T-helper 2 cell (primary cell): ENCODE measurements around the gene CERK.

Source experiments
- DNase-seq, 5 experiments: peaks; one replicate each; pipeline versions ENCODE4 v3.0.0 to v3.0.0-alpha.2; 2012 to 2022

The CERK gene

DNA sequence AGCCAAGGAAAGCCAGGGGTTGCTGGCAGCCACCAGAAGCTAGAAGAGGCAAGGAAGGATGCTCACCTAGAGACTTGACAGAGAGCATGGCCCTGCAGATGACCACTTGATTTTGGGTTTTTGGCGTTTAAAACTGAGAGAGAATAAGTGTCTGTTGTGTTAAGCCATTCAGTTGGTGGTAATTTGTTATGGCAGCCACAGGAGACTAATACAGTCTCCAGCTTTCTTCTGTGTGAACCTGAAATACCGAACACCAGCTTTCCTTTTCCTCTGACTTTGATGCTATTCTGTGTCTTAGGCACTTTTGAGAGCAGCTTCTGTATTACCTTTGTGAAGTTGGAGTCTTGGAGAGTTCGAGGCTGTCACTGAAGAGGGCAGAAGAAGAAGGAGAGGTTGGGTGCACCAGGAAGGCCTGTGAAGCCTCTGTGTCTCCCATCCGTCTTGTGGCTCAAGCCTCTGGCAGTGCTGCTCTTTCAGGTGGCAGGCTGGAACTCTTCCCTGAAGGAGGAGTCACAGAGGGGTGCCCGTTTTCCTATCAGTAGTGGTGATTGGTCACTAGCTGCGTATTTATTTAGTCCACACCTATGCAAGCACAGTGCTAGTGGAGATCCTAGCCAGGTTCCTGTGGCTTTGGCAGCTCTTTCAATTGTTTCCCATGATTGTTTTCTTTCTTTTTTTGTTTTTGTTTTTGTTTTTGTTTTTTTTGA, 26.9 kb upstream of the CERK start:
- no peak for DNase-seq

DNA sequence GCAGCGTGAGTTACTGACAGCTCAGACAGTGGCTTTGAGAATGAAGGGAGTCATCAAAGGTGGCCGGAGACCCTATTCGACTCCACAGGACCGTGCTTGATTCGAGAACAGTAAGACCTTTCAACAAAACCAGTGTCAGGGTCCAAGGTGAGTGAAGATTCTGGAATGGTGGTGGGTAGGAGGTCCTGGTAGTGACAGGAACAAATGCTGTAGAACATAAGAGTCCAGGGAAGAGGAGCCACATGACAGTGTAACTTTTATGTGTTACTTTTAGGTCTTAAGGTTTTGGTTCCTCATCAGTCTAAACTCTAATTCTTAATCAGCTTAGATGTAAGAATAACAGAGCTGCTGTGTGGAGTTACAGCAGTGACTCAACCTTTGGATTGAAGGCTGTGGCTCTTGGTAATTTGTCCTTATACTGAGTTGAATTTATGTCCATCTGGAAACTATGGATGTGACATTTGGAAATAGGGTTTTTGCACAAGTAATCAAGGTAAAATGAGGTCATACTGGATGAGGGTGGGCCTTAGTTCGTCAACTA, 26.2 kb upstream of the CERK start:
- no peak for DNase-seq

DNA sequence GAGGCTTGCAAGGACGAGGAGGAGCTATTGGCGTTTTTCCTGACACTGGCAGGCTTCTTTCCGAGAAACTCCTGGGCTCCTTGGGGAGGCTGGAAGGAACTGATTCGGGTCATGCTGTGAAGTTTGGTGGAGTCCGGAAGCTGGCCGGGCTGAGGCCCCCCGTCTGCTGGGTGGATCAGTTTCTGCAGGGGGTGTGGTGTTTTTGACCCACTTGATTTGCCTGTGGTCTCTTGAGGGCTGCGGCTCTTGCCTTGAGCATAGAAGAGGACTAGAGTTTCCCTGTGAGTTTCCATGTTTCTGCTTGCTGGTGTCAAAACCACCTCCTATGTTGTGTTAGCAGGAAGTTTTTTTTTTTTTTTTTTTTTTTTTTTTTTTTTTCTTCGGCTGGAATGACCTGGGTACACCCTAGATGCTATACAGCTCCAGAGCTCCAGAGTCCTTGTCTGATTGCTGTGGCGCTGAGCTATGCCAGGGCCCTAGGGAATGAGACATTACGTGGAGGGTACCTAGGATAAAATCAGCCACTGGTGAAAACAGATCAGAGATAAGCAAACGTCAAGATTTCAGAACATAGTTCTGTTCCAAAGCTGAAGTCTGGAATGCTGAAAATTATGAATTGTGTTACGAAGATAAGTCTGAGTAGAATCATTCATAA, 25.1 kb upstream of the CERK start:
- peak in 2 of 5 experiments; percentile 36 to 81 for DNase-seq

DNA sequence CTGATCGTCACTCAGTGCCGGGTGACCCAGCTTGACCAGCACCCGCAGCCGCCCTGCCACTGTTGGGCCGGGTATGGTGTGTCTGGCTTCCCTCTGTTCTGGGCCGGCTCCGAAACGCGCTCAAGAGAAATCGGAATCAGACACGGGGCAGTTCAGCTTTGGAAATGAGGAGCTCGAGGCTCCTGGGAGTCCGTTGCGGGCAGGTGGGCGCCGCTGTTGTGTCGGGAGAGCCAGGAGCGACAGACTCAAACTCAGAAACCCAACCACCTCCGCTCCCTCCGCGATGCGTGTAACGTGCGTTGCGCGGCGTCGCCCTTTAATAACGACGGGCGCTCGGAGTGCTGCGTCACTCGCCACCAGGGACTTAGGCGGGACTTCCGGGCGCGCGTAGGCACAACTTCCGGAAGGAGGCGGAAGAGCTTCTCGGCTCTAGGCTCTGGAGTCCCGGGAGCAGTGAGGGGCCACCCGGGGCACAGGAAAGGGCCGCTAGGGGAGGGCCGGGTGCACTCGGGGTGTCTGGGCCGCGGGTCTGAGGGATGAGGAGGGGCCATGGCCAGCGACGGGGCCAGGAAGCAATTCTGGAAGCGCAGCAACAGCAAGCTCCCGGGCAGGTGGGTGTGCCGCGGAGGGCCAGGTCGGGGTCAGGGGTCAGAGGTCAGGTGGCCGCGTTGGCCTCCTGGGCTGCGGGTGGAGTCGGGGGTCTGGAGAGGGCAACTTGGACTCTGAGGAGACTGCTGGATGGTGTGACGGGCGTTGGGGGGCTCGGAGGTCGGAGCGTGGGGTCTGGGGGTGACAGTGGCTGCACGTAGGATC, 24.4 kb upstream of the CERK start, which contains the start of gene TBC1D22A:
Gene TBC1D22A, plus strand, starts transcription at position 413 of the 813 bp plus-strand sequence. Its CDS starts 137 bp downstream, at position 550.
- peak; percentile 85 to 97 (median 91) for DNase-seq

DNA sequence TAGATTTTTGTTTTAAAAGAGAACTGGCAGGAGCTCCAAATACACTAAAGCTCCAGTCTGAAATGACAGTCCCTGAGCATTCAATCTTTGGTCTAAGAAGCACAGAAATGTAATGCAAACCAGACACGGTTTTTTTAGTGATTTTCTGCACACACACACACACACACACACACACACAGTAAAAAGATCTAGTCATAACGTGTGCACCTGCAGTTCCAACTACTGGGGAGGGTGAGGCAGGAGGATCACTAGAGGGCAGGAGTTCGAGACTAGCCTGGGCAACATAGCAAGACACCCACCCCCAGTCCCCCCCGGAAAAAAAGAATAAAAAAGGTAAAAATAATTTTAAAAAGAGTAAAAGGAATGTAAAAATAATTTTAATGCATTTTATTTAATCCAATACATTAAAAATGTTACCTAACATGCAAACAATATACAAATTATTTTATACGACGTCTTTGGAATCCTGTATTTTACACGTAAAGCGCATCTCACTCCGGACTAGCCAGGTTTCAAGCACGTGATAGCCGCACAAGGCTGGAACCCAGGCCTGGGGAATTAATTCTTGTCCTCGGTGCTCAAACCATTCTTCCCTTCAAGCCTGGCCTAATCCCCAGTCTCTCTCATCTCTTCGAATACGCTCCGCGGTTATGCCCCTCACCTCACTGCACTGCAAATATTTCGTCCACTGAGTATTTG, 23.6 kb upstream of the CERK start:
- peak in 1 of 5 experiments; percentile 57 for DNase-seq

DNA sequence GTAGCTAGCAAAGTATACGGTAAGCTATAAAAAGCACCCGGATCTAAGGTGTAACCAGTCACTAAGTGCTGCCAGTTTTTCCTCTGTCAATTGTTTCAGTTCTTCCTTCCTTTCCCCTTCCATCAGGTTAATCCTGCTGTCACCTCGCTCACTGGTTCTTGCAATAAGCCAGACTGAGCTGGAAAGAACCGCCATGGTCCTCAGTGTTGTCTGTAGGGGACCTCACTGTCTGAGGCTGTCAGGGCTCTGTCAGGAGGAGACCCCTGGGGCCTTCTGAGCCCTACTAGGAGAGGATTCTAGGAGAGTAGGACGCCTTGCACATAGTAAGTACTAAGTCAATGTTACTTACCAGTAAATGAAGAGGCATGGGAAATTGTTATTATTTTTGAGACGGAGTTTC, 23.0 kb upstream of the CERK start:
- no peak for DNase-seq

DNA sequence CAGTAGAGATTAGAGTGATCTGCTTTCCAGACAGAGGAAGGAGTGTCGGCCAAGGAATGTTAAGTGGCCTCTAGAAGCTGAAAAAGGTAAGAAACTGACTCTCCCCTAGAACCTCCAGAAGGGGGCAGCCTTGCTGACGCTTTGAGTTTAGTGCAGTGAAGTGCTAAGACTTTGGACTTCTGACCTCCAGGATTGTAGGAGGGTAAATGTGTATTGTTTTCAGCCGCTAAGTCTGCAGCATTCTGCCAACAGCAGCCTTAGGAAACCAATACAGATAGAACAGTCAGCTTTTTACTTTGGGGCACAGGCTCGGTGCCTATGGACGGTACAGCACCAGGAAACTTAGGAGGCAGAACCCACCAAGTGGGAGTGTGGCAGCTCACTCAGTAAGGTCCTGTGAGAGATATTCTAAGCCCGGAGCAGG, 20.8 kb upstream of the CERK start:
- DNase-seq, result peak in 2 of 5 experiments; percentile 18 to 63

DNA sequence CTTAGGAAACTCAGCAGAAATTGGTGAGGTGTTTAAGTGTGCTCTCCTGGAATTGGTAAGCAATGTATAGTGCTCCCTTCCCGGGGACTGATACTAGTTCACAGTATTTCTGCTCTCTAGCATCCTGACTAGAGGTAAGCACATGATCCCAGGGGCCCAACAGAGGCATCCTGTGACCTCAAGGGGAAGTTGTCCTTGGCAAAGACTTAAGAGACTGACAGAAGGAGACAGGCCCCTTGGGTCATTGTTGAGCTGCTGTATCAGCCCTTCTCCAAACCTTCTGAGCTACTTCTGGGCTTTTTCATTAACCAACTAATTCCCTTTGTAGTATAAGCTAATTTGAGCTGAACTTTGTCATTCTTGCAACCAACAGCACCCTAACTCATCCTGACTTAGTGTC, 20.1 kb upstream of the CERK start:
- DNase-seq, result no peak

DNA sequence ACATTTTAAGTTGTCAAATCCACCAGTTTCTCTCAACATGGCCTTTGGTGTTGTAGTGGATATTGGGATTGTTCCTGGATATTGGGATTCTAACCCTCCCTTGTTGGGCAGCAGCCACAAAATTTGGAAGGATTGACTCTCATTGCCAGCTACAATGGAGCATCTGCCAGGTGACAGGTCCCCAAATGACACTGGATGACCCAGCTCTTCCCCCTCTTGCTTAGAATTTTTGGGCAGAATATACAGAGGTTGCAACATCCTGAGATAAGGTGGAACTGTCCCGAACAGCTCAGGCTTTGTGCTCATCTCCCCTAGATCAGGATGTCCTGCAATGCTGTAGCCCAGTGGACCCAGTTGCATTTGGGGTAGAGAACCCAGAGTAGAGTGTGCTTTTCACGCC, 19.1 kb upstream of the CERK start:
- DNase-seq, result no peak

DNA sequence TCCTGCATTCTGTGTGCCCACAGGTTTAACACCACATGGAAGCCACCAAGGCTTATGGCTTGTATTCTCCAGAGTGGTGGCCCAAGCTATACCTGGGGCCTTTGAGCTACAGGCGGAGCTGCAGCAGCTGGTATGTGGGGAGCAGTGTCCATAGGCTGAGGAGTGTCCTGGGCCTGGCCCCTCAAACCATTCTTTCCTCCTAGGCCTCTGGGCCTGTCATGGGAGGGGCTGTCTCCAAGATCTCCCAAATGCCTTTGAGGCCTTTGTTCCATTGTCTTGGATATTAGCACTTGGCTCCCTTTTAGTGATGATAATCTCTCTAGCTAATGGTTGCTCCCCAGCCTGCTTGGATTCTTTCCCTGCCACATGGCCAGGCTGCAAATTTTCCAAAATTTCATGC, 18.0 kb upstream of the CERK start:
- DNase-seq, result no peak

DNA sequence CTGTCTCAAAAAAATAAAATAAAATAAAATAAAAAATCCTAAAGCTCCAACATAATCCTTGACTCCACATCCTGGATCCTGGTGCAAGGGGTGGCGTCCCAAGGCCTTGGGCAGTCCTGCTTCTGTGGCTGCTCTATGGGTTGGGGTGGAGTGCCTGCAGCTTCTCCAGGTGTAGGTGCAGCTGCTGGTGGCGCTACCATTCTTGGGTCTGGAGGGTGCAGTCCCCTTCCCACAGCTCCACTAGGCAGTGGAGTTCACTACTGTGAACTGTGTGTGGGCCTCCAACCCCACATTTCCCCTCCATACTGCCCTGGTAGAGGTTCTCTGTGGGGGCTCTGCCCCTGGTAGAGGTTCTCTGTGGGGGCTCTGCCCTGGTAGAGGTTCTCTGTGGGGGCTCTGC, 17.5 kb upstream of the CERK start:
- DNase-seq, result no peak

DNA sequence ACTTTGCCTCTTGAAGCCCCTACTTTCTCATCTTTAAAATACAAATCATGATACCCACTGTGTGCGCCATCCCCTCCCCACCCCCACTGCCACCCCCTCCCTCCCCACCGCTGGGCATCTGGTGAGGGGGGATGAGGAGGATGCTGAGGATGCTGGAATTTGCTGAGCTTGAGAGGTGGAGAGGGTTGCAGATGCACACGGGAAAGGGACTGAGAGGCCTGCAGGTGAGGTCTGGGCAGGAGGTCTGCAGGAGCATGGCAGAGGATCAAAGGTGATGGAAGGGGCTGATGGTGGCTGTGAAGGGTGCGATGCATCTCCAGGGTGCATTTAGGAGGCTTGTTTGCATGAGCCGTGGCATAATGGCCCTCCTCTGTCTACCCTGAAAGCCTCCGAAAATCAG, 16.8 kb upstream of the CERK start:
- no peak for DNase-seq

DNA sequence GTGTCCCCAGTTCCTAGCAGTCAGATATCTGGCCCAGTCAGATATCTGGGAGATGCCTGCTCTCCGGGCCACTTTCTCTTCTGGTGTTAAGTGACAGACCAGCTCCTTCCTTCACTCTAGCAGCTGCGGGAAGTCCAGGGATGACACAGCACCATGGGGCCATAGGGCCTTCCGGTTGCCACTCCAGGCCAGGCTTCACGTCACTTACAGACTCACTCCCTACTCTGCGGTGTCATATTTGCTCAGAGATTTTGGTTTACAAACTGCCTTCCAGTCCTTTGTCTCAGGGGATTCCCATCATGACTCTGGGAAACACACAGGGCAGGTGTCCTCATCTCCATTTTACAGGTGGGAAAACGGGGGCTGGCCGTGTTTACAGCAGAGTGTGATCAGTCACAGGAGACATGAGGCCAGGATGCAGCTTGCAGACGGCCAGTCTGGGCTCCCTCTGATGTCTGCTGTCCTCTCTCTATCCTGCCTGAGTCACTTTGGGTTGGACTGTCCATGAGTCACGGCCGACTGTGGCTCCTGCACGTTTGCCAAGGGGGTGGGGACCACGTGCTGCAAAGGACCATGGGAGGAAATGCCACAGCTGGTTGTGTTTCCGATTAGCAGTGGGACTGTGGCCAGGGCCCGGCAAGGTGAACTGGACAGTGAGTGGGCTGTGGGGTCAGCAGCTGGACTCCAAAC, 16.2 kb upstream of the CERK start:
- DNase-seq, result no peak

DNA sequence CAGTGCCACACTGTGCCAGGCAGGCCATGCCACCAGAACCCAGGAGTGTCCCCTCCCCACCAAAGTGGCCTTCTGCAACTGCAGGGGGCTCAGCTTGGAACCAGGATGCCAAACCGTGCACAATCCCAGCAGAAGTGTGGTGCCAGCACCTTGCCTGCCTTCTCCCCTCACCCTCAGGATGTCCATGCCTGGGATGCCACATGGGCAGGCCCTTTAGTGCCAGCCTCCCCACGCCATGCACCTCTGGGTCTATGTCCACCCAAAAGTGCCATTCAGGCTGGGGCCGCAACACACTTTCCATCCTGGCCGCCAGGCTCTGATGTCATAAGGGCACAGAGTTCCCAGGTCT, 15.7 kb upstream of the CERK start:
- DNase-seq, result no peak

DNA sequence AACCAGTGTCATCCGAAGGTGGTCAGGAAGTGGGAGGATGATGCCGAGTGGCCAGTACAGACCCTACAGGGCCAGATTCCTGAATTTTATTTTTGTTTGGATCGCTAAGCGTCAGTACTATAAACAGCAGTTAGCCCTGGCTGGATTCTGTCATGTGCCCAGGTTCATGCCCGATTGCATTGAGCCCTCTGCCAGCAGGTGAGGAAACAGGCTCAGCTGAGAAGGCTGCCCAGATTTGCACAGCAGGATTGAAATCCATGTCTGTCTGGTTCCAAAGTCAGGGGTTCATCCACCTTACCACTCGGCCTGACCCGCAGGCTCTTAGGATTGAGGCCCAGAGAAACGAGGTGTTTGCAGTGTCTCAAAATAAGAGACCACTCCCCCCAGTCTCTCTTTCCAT, 15.3 kb upstream of the CERK start:
- no peak for DNase-seq

DNA sequence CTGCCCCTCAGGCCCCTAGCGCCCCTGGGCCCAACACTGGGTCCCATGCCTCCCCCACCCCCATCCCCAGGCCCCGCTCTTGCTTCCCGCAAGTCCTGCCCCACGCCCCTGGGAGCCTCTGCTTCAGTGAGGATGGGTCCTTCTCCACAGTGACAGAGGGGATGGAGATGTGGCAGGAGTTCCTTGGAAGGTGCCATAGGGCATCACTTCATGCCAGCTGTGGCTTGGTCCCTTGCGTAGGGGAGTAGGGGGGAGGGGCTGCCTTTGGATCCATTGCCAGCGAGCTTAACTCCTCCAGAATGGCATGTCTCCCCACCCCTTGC, 14.9 kb upstream of the CERK start:
- no peak for DNase-seq

DNA sequence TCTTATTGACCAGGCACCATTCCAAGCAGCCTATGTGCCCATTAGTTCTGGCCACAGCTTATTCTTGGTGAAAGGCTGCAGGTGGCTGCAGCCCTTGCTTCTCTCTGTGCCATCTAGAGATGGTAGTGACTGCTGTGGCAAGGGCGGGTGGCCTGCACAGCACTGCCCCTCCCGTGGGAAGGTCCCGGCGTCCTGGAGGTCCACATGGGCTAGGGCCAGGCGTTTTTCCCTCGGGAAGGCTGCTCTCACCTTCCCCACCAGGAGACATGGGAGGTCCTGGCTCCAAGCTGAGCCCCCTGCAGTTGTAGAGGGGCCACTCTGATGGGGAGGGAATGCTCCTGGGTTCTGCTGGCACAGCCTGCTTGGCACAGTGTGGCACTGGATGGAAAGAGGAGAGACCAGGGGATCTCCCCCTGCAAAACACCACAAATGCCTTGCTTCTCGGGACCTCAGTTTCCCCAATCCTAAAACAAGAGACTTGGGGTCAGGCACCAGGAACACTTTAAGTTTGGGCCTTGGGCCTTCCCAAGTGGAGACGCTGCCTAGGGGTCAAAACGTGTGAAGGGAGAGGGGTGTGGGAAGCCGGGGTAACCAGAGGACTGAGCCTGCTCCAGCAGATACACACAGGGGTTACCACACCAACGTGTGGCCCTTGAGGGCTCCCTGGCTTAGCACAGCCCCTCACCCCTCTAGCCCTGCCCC, 14.4 kb upstream of the CERK start:
- no peak for DNase-seq

DNA sequence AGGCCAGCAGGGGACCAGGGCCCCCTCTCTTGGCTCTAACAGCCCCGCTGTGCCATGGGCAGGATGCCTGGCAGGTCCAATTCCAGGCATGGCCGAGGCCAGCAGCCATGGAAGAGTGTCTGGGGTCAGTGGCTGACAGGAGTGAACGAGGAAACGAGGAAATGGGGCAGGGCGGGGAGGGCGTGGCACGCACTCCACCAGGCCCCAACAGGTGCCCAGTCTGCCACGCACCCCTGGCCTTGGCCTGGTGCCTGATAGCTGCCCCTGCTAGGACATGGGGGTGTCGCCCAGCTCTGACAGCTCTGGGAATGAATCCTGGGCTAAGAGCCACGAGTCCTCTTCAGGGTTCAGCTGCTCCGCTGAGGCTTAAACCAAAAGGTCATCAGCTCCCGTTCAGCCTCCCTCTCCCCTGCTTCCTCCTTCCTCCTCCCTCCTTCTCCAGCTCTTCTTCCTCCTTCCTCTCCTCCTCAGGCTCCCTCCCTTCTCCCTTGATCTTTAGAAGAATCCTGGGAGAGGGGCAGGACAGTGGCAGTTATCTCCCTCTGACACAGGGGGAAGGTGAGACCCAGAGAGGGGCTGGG, 12.9 kb upstream of the CERK start:
- DNase-seq, result no peak

DNA sequence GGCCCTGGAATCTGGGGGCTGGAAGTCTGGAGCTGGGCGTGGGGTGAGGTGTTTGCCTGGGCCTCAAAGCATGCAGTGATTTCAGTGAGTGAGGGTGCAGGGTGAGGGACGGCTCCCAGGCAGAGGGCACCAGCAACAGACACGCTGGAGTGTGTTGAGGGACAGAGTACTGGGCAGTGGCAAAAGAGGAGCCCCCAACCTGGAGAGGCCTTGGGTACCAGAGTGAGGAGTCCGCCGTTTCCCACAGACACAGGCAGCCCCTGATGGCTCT, 12.4 kb upstream of the CERK start:
- no peak for DNase-seq

DNA sequence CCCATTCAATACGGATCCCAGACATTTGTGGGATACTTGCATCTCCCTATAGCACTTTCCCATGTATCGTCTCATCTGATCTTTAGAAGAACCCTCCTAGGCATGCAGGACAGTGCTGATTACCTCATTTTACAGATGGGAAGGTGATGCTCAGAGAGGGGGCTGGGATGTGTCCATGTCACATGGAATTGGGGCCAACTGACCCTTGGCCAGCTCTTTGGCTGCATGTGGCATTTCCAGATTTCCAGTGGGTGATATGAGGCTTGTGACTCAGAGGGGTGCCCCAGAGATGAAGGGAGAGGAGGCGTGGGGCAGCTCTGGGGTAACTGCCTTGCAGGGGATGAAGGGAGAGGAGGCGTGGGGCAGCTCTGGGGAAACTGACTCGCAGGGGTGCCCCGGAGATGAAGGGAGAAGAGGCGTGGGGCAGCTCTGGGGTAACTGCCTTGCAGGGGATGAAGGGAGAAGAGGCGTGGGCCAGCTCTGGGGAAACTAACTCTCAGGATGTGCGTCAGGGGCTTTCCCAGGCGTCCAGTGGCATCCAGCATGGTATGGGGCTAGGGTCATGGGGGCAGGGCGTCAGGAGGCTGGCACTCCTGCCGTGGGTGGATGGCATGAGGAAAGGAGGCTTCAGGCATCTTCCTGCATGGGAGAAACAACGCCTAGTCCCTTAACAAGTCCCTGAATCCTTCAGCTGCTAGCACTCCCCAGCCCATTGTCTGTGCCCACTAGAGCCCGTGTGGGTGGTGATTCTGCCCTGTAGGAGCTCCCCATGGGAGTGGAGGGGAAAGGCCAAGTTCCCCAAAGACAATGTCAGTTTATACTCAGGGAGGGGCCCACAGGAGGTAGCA, 11.9 kb upstream of the CERK start:
- DNase-seq, result no peak
